Esophagus (tissue), 2 donors: ENCODE data around the gene SLCO4A1. TPM values are rescaled to one million over a fixed set of nuclear protein-coding genes. Genes with fewer than 3 reads are reported as not detected.

ENCODE experiments used
- H3K27ac ChIP-seq, 2 donors: one replicate each; pipeline ENCODE4 v1.5.1; 2013; ENCODE audit warnings: low read depth in 2 of 2, mild to moderate bottlenecking in 2 of 2, inconsistent platforms in 1 of 2, low read length in 1 of 2, moderate library complexity in 1 of 2
- H3K27me3 ChIP-seq, 2 donors: one replicate each; pipeline ENCODE4 v1.6.1; 2013; ENCODE audit warnings: low read length in 2 of 2, control low read depth in 1 of 2, mild to moderate bottlenecking in 1 of 2; ENCODE audit not compliant: insufficient read depth in 2 of 2, control insufficient read depth in 1 of 2
- H3K36me3 ChIP-seq, 2 donors: one replicate each; pipeline ENCODE4 v1.6.1; 2013; ENCODE audit warnings: low read length in 1 of 2; ENCODE audit not compliant: control insufficient read depth in 2 of 2, insufficient read depth in 2 of 2
- H3K4me1 ChIP-seq, 2 donors: one replicate each; pipeline ENCODE4 v1.6.1; 2013; ENCODE audit warnings: low read length in 1 of 2; ENCODE audit not compliant: control insufficient read depth in 2 of 2, insufficient read depth in 2 of 2
- H3K4me3 ChIP-seq, 2 donors: one replicate each; pipeline ENCODE4 v1.5.1; 2013; ENCODE audit warnings: low read length in 2 of 2, mild to moderate bottlenecking in 2 of 2, low read depth in 1 of 2, moderate library complexity in 1 of 2
- H3K9me3 ChIP-seq, 2 donors: one replicate each; pipeline ENCODE4 v1.6.1; 2013; ENCODE audit warnings: mild to moderate bottlenecking in 2 of 2, low read depth in 1 of 2, low read length in 1 of 2, moderate library complexity in 1 of 2; ENCODE audit not compliant: control insufficient read depth in 2 of 2, insufficient read depth in 1 of 2
- WGBS, 2 donors: extraction: QIAGEN DNeasy Blood & Tissue Kit; methylation state at CpG; one replicate each; pipeline ENCODE4 v1.1.7; 2013; 5-methylcytosine and 5-hydroxymethylcytosine counted together
- polyA plus RNA-seq, 2 donors: library from polyadenylated mRNA; stranded (reverse); fragments of 200-250 nt; gene quantifications; one replicate each; pipeline ENCODE4 v1.2.3, GENCODE V29; 2013
- donor health status: healthy with polysubstance abuse.
- donor health status: Bipolar disorder and iron deficiency.

The SLCO4A1 gene
- polyA plus RNA-seq, 2 donors: 12.5 to 29.3 TPM

DNA sequence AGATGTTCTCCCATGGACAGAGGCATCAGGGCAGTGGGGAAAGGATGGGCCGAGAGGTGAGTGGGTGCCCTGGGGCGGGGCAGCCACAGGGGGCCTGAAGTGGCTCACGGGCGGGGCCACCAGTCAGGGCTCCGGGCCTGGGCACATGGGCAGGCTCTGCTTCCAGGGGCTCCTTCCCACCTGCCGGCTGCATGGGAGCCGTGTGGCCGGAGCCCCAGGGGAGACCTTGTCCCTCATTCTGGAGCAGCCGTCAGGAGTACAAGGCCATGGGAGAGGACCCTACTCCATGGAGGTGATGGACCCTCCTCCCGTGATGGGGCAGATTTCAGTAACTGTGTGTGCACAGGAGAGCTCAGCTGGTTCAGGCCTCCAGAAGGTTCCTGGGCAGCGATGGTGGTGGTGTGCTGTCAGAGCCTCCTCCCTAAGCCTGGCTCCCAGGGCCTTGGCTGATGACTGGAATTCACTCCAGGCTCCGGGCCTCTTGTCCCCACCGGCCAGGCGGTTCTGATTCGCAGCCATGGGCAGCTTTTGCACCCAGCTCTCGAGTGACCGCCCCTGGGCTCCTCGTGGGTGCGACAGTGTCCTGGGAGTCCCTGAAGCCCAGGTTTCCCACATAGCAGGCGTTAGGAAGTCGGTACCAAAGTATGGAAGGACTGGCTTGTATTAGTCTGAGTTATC, 6.2 kb downstream of the SLCO4A1 start:
- WGBS, 2 donors: 86 to 88% methylated on average over 21 of the region's 21 CpGs
- peaks cover 5 to 52% of the 10 kb centered on the region in 2 donors for H3K4me1 ChIP-seq
- H3K9me3 ChIP-seq: peaks cover 0 to 4% of the 10 kb centered on the region in 2 donors
- H3K4me3 ChIP-seq: no peak overlapping the region
- H3K36me3 ChIP-seq: no peaks in the 10 kb centered on the region
- H3K27ac ChIP-seq: peak overlapping the region; percentile 11 to 40
- no peaks in the 10 kb centered on the region for H3K27me3 ChIP-seq

DNA sequence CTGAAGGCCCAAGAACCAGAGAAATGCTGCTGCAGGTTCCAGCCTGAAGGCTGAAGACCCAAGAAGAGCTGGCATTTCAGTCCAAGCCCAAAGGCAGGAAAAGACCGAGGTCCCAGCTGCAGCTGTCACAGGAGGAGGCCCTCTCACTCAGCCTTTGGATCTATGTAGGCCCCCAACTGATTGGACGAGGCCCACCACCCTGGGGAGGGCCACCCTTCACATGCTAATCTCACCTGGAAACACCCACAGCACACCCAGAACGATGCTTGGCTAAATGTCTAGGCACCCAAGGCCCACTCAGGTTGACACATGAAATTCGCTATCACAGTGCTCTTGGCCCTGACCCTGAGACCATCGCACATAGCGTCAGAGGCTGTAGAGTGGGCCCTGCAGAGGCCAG, 6.8 kb downstream of the SLCO4A1 start:
- Histone ChIP-seq H3K27me3 (no peaks in the 10 kb centered on the region), H3K4me3 (no peak overlapping the region), H3K9me3 (peaks cover 0 to 4% of the 10 kb centered on the region in 2 donors), H3K36me3 (no peaks in the 10 kb centered on the region), H3K4me1 (peaks cover 5 to 48% of the 10 kb centered on the region in 2 donors), H3K27ac (peak overlapping the region; percentile 4 to 11)
- WGBS, 2 donors: 90 to 91% methylated on average over 6 of the region's 6 CpGs

DNA sequence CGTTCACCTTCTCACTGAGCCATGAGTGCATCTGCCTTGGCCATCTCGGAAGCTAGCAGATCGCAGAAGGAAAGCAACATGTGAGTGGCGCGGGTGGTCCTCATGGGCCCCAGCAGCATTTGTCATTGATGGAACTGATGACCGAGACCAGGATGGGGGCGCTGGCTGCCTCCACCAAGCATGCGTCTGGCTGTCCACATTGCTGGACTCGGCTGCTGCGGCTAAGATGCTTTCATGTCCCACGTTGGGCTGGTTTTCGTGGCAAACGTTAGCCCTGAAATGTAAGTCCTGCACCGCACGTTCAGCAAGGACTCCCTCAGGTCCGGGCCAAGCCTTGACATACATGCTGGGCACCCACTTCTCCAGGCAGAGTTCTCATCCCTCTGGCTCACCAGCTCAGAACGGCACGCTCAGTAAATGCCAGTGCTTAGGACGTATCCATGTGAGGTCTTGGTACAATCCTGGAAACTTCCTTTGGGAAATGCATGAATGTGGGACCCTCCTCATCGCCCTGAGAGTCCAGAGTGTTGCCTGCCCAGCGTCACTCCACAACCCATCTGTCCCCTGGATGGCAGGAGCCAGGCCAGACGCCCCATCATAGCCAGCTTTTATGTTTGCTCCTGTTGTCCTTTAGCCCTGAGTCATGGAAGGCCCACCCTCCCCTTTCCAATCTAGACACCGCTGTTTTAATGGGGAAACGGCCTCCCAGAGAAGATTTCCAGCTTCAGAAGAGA, 8.4 kb downstream of the SLCO4A1 start:
- no peaks in the 10 kb centered on the region for H3K27me3 ChIP-seq
- no peaks in the 10 kb centered on the region for H3K9me3 ChIP-seq
- no peaks in the 10 kb centered on the region for H3K36me3 ChIP-seq
- peak overlapping the region; percentile 16 to 35 for H3K4me3 ChIP-seq
- peak overlapping the region; percentile 77 to 96 for H3K27ac ChIP-seq
- WGBS, 2 donors: 91 to 92% methylated on average over 24 of the region's 24 CpGs
- peaks cover 5 to 38% of the 10 kb centered on the region in 2 donors for H3K4me1 ChIP-seq

DNA sequence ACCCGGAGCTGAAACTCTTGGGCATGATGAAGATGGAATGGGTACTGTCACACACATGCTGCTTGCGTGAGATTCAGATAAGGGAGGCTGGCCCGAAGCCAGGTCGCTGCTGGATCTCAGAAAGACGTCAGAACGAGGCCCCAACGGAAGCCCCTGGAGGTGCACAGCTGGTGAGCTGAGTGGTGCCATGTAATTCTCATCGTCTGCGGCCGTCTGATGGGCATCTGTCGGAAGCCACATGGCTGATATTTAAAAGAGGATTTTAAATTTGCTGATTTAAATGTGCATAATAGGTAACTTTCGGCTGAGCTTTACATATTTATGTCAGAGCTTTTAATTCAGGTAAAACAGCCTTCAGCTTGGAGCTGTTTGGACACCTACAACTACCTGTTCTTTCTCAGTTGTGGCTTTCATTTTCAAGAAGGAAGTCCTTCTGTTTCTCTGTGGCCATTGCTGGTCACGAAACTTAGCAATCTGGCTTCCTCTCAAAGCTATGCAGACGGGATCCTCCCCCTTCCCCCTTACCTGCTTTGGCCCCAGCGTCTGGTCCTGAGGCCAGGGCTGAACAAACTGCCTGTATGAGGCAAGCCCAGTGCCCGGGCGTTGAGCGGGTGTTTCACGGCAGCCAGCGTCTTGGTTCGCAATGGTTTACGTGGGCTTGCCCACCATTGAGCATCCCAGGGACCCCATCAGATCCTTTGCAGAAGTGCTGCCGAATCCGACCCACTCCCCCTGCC, 9.2 kb downstream of the SLCO4A1 start:
- H3K27ac ChIP-seq: peak overlapping the region; percentile 96 to 99
- H3K4me1 ChIP-seq: peaks cover 5 to 39% of the 10 kb centered on the region in 2 donors
- H3K36me3 ChIP-seq: no peaks in the 10 kb centered on the region
- no peaks in the 10 kb centered on the region for H3K9me3 ChIP-seq
- no peaks in the 10 kb centered on the region for H3K27me3 ChIP-seq
- 48 to 50% methylated on average over 22 to 24 of the region's 24 CpGs for WGBS, 2 donors
- H3K4me3 ChIP-seq: peak overlapping the region; percentile 32 to 35

DNA sequence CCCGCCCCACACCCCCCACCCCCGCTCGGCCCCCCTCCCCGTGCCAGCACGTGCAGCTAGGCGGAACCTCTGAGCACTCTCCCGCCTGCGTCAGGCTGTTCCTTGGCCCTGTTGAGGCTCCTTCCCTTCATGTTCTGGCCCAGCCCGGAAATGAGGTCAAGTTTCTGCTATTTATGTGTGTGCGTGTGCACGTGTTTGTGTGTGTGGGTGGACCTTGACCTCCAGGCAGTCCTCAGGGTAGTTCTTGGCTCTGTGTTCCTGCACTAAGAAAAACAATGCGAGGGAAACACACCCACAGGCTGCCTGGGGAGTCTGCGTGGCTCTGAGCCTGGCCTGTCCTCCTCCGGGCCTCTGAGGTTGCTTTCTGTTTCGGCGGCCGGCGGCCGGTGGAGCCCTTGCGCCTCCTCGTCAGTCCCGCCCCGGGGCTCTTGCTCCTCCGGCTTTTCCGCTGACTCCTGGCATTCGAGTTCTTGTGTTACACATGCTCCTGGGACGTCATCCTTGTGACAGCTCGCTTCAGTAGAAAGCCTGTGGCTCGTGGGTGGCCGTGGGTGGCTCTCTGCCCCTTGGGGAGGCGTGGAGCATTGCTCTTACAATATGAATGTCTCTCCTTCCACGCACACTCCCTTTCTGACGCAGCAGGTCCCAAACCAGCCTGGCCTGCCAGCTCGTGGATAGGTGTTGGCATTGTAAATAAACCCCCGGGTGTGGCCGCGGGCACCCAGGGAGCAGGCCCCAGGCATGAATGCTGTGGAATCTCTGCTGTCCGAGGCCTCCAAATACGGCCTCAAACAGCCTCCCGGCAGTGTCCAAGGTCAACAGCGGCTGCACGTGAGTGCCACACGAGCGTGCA, 10.0 kb downstream of the SLCO4A1 start:
- peaks cover 0 to 6% of the 10 kb centered on the region in 2 donors for H3K36me3 ChIP-seq
- H3K4me3 ChIP-seq: peak overlapping the region; percentile 2 to 35
- peaks cover 5 to 39% of the 10 kb centered on the region in 2 donors for H3K4me1 ChIP-seq
- peak overlapping the region; percentile 96 to 99 for H3K27ac ChIP-seq
- no peaks in the 10 kb centered on the region for H3K27me3 ChIP-seq
- WGBS, 2 donors: 10 to 11% methylated on average over 41 to 44 of the region's 44 CpGs
- H3K9me3 ChIP-seq: peaks cover 0 to 3% of the 10 kb centered on the region in 2 donors

DNA sequence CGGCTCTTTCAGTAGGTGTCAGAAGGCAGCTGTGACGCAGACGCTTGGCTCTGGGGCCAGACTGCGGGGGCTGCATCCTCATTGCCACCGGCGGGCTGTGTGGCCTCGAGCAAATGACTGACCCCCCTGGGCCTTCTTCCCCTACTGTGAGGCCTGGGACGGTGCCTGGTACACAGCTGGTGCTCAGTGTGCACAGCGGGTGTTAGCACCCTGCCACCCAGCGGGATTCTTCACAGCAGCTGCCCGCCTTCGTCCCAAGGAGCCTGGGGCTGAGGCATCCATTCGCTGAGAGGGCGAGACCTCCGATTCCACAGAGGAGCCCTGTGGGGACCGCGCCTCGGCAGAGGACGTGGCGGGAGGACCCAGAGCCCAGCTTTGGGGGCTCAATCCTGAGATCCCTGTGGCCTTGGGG, 10.6 kb downstream of the SLCO4A1 start:
- H3K4me3 ChIP-seq: no peak overlapping the region
- WGBS, 2 donors: 80 to 82% methylated on average over 20 of the region's 20 CpGs

DNA sequence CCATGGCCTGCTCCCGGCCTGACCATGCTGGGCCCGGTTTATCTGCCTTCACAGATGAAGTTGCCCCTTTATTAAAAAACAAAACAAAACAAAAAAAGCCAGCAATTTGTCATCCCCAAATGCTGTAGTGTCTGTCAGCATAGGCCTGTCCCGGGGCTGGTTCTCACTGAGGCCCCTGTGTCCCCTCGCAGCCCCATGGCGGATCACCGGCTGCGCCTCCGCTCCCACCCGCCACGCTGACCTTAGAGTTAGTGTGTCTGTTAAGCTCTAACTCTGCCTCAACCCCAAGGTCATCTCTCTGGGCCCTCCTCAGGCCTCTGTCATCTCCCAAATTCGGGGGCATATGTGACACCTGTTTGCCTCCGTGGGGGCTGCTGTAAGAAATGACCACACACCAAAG, 11.1 kb downstream of the SLCO4A1 start:
- 83 to 86% methylated on average over 12 of the region's 12 CpGs for WGBS, 2 donors

More for the DNA sequence above, 10.6 kb downstream of the SLCO4A1 start:
- H3K36me3 ChIP-seq: peaks cover 0 to 6% of the 10 kb centered on the region in 2 donors
- H3K27ac ChIP-seq: peak overlapping the region; percentile 96 to 99
- H3K9me3 ChIP-seq: peaks cover 0 to 3% of the 10 kb centered on the region in 2 donors
- H3K27me3 ChIP-seq: no peaks in the 10 kb centered on the region
- H3K4me1 ChIP-seq: peaks cover 5 to 40% of the 10 kb centered on the region in 2 donors

DNA sequence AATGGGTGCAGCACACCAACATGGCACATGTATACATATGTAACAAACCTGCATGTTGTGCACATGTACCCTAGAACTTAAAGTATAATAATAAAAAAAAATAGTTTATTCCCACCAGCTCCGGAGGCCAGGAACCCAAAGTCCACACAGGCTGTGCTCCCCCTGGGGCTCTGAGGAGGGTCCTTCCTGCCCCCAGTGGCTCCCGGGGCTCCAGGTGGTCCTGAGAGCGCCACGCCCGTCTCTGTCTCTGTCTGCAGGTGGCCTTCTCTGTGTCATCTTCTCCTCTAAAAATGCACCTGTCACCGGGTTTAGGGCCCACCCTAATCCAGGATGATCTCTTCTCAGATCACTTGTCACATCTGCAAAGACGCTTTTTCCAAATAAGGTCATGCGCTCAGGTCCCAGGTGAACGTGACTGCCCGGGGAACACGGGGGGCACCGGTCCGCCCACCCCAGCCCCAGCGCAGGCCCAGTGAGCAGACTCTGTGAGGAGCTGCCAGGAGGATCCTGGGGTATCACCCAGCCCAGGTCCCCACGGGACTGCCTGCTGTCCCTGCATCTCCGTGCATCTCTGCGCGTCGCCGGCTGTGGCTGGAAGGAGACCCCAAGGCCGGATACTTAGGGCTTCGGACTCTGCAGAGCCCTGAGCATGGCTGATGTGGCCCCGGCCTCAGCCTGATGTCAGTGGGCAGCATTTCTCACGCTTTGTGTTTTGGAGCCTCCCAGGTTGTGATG, 11.8 kb downstream of the SLCO4A1 start:
- Histone ChIP-seq H3K4me3 (no peak overlapping the region), H3K9me3 (peaks cover 0 to 3% of the 10 kb centered on the region in 2 donors), H3K36me3 (peaks cover 0 to 6% of the 10 kb centered on the region in 2 donors), H3K27me3 (no peaks in the 10 kb centered on the region), H3K27ac (peak overlapping the region in 1 of 2 donors; percentile 19), H3K4me1 (peaks cover 5 to 37% of the 10 kb centered on the region in 2 donors)
- WGBS, 2 donors: 89 to 93% methylated on average over 24 of the region's 24 CpGs

More for the DNA sequence above, 11.1 kb downstream of the SLCO4A1 start:
- Histone ChIP-seq H3K36me3 (peaks cover 0 to 6% of the 10 kb centered on the region in 2 donors), H3K9me3 (peaks cover 0 to 3% of the 10 kb centered on the region in 2 donors), H3K4me1 (peaks cover 5 to 41% of the 10 kb centered on the region in 2 donors), H3K27me3 (no peaks in the 10 kb centered on the region), H3K27ac (peak overlapping the region; percentile 96 to 99), H3K4me3 (no peak overlapping the region)
